H1 (cell line): Measurements from ENCODE around the gene HMGN2. TPM values are rescaled to one million over a fixed set of nuclear protein-coding genes. Genes with fewer than 3 reads are reported as not detected.

Experiments
- CTCF ChIA-PET: fragments of 300-600 bp; sonication (Branson Sonifier 250); formaldehyde crosslinking; loops from one replicate; lab custom pipeline; 2021; ENCODE audit not compliant: partially characterized antibody; lab: Charles Lee
- POLR2A ChIA-PET: fragments of 300-600 bp; sonication (Branson Sonifier 250); formaldehyde crosslinking; loops from one replicate; lab custom pipeline; 2021; ENCODE audit warnings: inconsistent platforms; ENCODE audit not compliant: partially characterized antibody; lab: Charles Lee
- DNase-seq, 2 experiments: peaks; one replicate each; pipeline versions ENCODE4 v3.0.0 to v3.0.0-alpha.2; 2010 to 2022; ENCODE audit warnings: low spot score in 2 of 2, low read depth in 1 of 2, mixed read lengths in 1 of 2
- FAIRE-seq: peaks from 2 replicates; lab custom pipeline; 2011; peaks lifted over from hg19 to GRCh38; lab: Jason Lieb, UNC
- H2AFZ ChIP-seq: 2 replicates; pipeline ENCODE4 v1.8.1; 2012; ENCODE audit warnings: low read length, inconsistent platforms
- H2AK5ac ChIP-seq: 2 replicates; pipeline ENCODE4 v1.6.1; 2013; ENCODE audit warnings: low read depth, low read length
- H2BK120ac ChIP-seq: replicated peaks from 2 replicates; pipeline ENCODE3; 2013; ENCODE audit warnings: low read depth, low read length, inconsistent platforms
- H2BK12ac ChIP-seq: 2 replicates; pipeline ENCODE4 v1.6.1; 2013; ENCODE audit warnings: low read depth, low read length
- H2BK15ac ChIP-seq: 2 replicates; pipeline ENCODE4 v1.6.1; 2013; ENCODE audit warnings: low read length
- H2BK20ac ChIP-seq: 2 replicates; pipeline ENCODE4 v1.6.1; 2013; ENCODE audit warnings: low read length
- H2BK5ac ChIP-seq: 2 replicates; pipeline ENCODE4 v1.6.1; 2013; ENCODE audit warnings: low read depth, low read length
- H3K14ac ChIP-seq: 2 replicates; pipeline ENCODE4 v1.6.1; 2013; ENCODE audit warnings: inconsistent platforms; ENCODE audit not compliant: insufficient read length
- H3K18ac ChIP-seq: 2 replicates; pipeline ENCODE4 v1.6.1; 2013; ENCODE audit warnings: low read length; ENCODE audit errors: extremely low read depth
- H3K23ac ChIP-seq: 2 replicates; pipeline ENCODE4 v1.6.1; 2013; ENCODE audit warnings: inconsistent platforms; ENCODE audit not compliant: insufficient read length
- H3K23me2 ChIP-seq: 2 replicates; pipeline ENCODE4 v1.6.1; 2013; ENCODE audit warnings: low read depth, low read length
- H3K27ac ChIP-seq: 2 replicates; pipeline ENCODE4 v1.6.1; 2011; ENCODE audit warnings: low read depth, low read length, inconsistent platforms
- H3K27me3 ChIP-seq, 4 experiments: replicated peaks in 1 of 4; 1 replicate in 1 of 4; 2 replicates in 3 of 4; pipeline versions ENCODE4 v1.6.1 to v1.8.1; 2011 to 2013; ENCODE audit warnings: low read length in 3 of 4, mild to moderate bottlenecking in 3 of 4, inconsistent platforms in 2 of 4, mixed read lengths in 2 of 4, moderate library complexity in 1 of 4; ENCODE audit not compliant: control insufficient read depth in 3 of 4, insufficient read depth in 3 of 4; ENCODE audit errors: extremely low read depth in 1 of 4
- H3K36me3 ChIP-seq, 4 experiments: 2 replicates each; pipeline versions ENCODE4 v1.6.1 to v1.8.1; 2011 to 2013; ENCODE audit warnings: mild to moderate bottlenecking in 4 of 4, low read length in 3 of 4, moderate library complexity in 2 of 4, control low read depth in 1 of 4, inconsistent platforms in 1 of 4; ENCODE audit not compliant: insufficient read depth in 4 of 4, control insufficient read depth in 2 of 4
- H3K4ac ChIP-seq: replicated peaks from 2 replicates; pipeline ENCODE3; 2013; ENCODE audit warnings: low read length, low read depth, mixed read lengths, inconsistent platforms; ENCODE audit not compliant: insufficient read length
- H3K4me1 ChIP-seq, 4 experiments: replicated peaks in 1 of 4; 1 replicate in 1 of 4; 2 replicates in 3 of 4; pipeline versions ENCODE4 v1.6.1 to v1.8.1; 2011 to 2013; ENCODE audit warnings: low read length in 3 of 4, inconsistent platforms in 2 of 4, mixed read lengths in 1 of 4; ENCODE audit not compliant: insufficient read depth in 4 of 4, control insufficient read depth in 3 of 4
- H3K4me2 ChIP-seq, 2 experiments: 2 replicates each; pipeline versions ENCODE4 v1.6.1 to v1.8.1; 2011 to 2013; ENCODE audit warnings: low read depth in 2 of 2, low read length in 2 of 2, control low read depth in 1 of 2, inconsistent platforms in 1 of 2, mild to moderate bottlenecking in 1 of 2; ENCODE audit not compliant: insufficient read depth in 1 of 2
- H3K4me3 ChIP-seq, 4 experiments: fragments of 200-600, 300-600 bp in 1 of 4; sonication (generic), shearing (Covaris generic), sonication (Bioruptor Twin) in 1 of 4; 2 replicates each; pipeline versions ENCODE4 v1.5.1 to v1.8.1; 2011 to 2016; ENCODE audit warnings: low read length in 4 of 4, low read depth in 3 of 4, control low read depth in 2 of 4, inconsistent platforms in 2 of 4, mild to moderate bottlenecking in 2 of 4, mixed read lengths in 1 of 4, moderate library complexity in 1 of 4; ENCODE audit not compliant: insufficient read depth in 2 of 4; ENCODE audit errors: extremely low read depth in 1 of 4
- H3K56ac ChIP-seq: replicated peaks from 2 replicates; pipeline ENCODE3; 2013; ENCODE audit warnings: low read depth, mild to moderate bottlenecking, mixed read lengths, low read length, inconsistent platforms; ENCODE audit not compliant: insufficient read length
- H3K79me1 ChIP-seq: 2 replicates; pipeline ENCODE4 v1.6.1; 2013; ENCODE audit warnings: low read depth, low read length, control low read depth
- H3K79me2 ChIP-seq, 2 experiments: 2 replicates each; pipeline versions ENCODE4 v1.6.1 to v1.8.1; 2012 to 2013; ENCODE audit warnings: low read length in 2 of 2, mild to moderate bottlenecking in 2 of 2, inconsistent platforms in 1 of 2; ENCODE audit not compliant: insufficient read depth in 2 of 2, control insufficient read depth in 1 of 2
- H3K9ac ChIP-seq, 4 experiments: replicated peaks in 1 of 4; 1 replicate in 1 of 4; 2 replicates in 3 of 4; pipeline versions ENCODE4 v1.6.1 to v1.8.1; 2011 to 2013; ENCODE audit warnings: low read depth in 3 of 4, low read length in 3 of 4, control low read depth in 2 of 4, mild to moderate bottlenecking in 2 of 4, moderate library complexity in 2 of 4, inconsistent platforms in 1 of 4; ENCODE audit errors: extremely low read depth in 1 of 4
- H3K9me3 ChIP-seq, 2 experiments: 2 replicates each; pipeline versions ENCODE4 v1.6.1 to v1.8.1; 2012 to 2013; ENCODE audit warnings: mild to moderate bottlenecking in 2 of 2, moderate library complexity in 2 of 2, control low read depth in 1 of 2, inconsistent platforms in 1 of 2, low read depth in 1 of 2, low read length in 1 of 2, mixed read lengths in 1 of 2; ENCODE audit not compliant: insufficient read depth in 2 of 2
- H4K20me1 ChIP-seq, 2 experiments: replicated peaks in 1 of 2; 2 replicates each; pipeline versions ENCODE3 to v1.8.1; 2011 to 2013; ENCODE audit warnings: inconsistent platforms in 2 of 2, low read length in 2 of 2, mild to moderate bottlenecking in 1 of 2; ENCODE audit not compliant: insufficient read depth in 2 of 2, control insufficient read depth in 1 of 2
- H4K5ac ChIP-seq: 2 replicates; pipeline ENCODE4 v1.6.1; 2013; ENCODE audit warnings: low read length, low read depth, mixed read lengths, inconsistent platforms; ENCODE audit not compliant: insufficient read length
- H4K8ac ChIP-seq: 2 replicates; pipeline ENCODE4 v1.8.0; 2013; ENCODE audit warnings: mild to moderate bottlenecking, moderate library complexity, low read length, inconsistent platforms; ENCODE audit not compliant: insufficient read depth; ENCODE audit errors: extremely low read depth
- H4K91ac ChIP-seq: replicated peaks from 2 replicates; pipeline ENCODE3; 2013; ENCODE audit warnings: low read length, mixed read lengths, inconsistent platforms; ENCODE audit not compliant: insufficient read length
- ASH2L ChIP-seq: fragments of 200-600, 300-600 bp; sonication (generic); IDR thresholded peaks from one replicate; pipeline ENCODE4 v1.7.1; 2017; ENCODE audit warnings: low read length
- CBX8 ChIP-seq: fragments of 300-800, 300-1000 bp; sonication (generic); IDR thresholded peaks from 2 replicates; pipeline ENCODE4 v1.7.1; 2016; ENCODE audit warnings: low read depth, low read length, borderline replicate concordance
- CHD2 ChIP-seq: IDR thresholded peaks from 2 replicates; pipeline ENCODE4 v1.6.1; 2012; ENCODE audit warnings: low read length, improper control_type of control experiment
- EGR1 ChIP-seq: IDR thresholded peaks from 2 replicates; pipeline ENCODE4 v1.6.1; 2011; ENCODE audit warnings: low read depth, low read length, borderline replicate concordance
- HDAC2 ChIP-seq, 2 experiments: fragments of 300-600 bp in 1 of 2; sonication (generic) in 1 of 2; IDR thresholded peaks; 2 replicates each; pipeline ENCODE4 v1.6.1; 2011 to 2012; ENCODE audit warnings: low read depth in 2 of 2, low read length in 2 of 2, mild to moderate bottlenecking in 2 of 2, moderate library complexity in 2 of 2, borderline replicate concordance in 1 of 2, inconsistent platforms in 1 of 2
- HDAC6 ChIP-seq: IDR thresholded peaks from one replicate; pipeline ENCODE4 v1.7.1; 2012; ENCODE audit warnings: low read depth, mild to moderate bottlenecking, inconsistent platforms, low read length, moderate library complexity
- KDM4A ChIP-seq: IDR thresholded peaks from one replicate; pipeline ENCODE4 v1.7.1; 2012; ENCODE audit warnings: low read depth, mild to moderate bottlenecking, moderate library complexity, low read length, inconsistent platforms; ENCODE audit not compliant: severe bottlenecking
- KDM5A ChIP-seq: fragments of 200-600 bp; IDR thresholded peaks from 2 replicates; pipeline ENCODE4 v1.7.1; 2012; ENCODE audit warnings: mild to moderate bottlenecking, low read length, inconsistent platforms, mixed read lengths
- MAFK ChIP-seq: IDR thresholded peaks from 2 replicates; pipeline ENCODE4 v1.6.1; 2012; ENCODE audit warnings: low read depth, mild to moderate bottlenecking, improper control_type of control experiment, low read length
- POU5F1 ChIP-seq: IDR thresholded peaks from 2 replicates; pipeline ENCODE4 v1.6.1; 2011; ENCODE audit warnings: low read depth, mild to moderate bottlenecking, low read length, moderate library complexity
- RAD21 ChIP-seq, 2 experiments: IDR thresholded peaks in 1 of 2; conservative IDR thresholded peaks in 1 of 2; 2 replicates each; pipeline ENCODE4 v1.6.1; 2011; ENCODE audit warnings: low read depth in 2 of 2, low read length in 2 of 2, improper control_type of control experiment in 1 of 2, inconsistent platforms in 1 of 2, mild to moderate bottlenecking in 1 of 2, moderate library complexity in 1 of 2
- SUZ12 ChIP-seq: fragments of 200-600 bp; sonication (generic); IDR thresholded peaks from 2 replicates; pipeline ENCODE4 v1.6.1; 2012; ENCODE audit warnings: mild to moderate bottlenecking, inconsistent platforms, low read length, moderate library complexity, mixed read lengths
- TBP ChIP-seq: IDR thresholded peaks from 2 replicates; pipeline ENCODE4 v1.6.1; 2011; ENCODE audit warnings: low read depth, low read length, improper control_type of control experiment
- TCF12 ChIP-seq: IDR thresholded peaks from 2 replicates; pipeline ENCODE4 v1.6.1; 2011; ENCODE audit warnings: low read depth, mild to moderate bottlenecking, low read length
- ZNF274 ChIP-seq: IDR thresholded peaks from 2 replicates; pipeline ENCODE4 v1.7.0; 2012; ENCODE audit warnings: low read length, borderline replicate concordance; ENCODE audit errors: extremely low read depth
- WGBS, 2 experiments: shearing (Covaris generic) in 1 of 2; methylation state at CpG; one replicate each; pipeline versions ENCODE4 v1.1.6 to v1.1.7; 2013 to 2015; ENCODE audit warnings: low lambda C conversion rate in 2 of 2, mixed read lengths in 2 of 2, inconsistent platforms in 1 of 2, low coverage in 1 of 2, missing lambda C conversion rate in 1 of 2; ENCODE audit not compliant: insufficient replicate concordance in 2 of 2, insufficient coverage in 1 of 2, insufficient read length in 1 of 2; ENCODE audit errors: extremely low coverage in 1 of 2, missing lambda C conversion rate in 1 of 2; 5-methylcytosine and 5-hydroxymethylcytosine counted together
- polyA plus RNA-seq, 7 experiments: library from polyadenylated mRNA; depleted of rRNA in 3 of 7; stranded (reverse) in 5 of 7; unstranded in 2 of 7; fragments of >200 nt in 5 of 7; fragments of 200-250 nt in 2 of 7; gene quantifications; 1 replicate in 5 of 7; 2 replicates in 1 of 7; 4 replicates in 1 of 7; pipeline versions ENCODE4 v1.2.1 to v1.2.3, GENCODE V29; 2011 to 2013; ENCODE audit warnings: missing spikeins in 2 of 7, mixed read lengths in 2 of 7
- total RNA-seq: library from RNA; stranded (reverse); fragmentation: NEBNext Ultra II Directional; extraction: Animal tissue kit (Norgen Biotek cat#: 25700); gene quantifications from 2 replicates; pipeline ENCODE4 v1.2.1, GENCODE V29; 2021

The HMGN2 gene
- total and polyA plus RNA-seq, 2 of the 8 experiments (the other 6 are each of a cell fraction or from before 2014, with no cell fraction given) = 254 to 453 TPM

- WGBS, 2 experiments = 86% methylated on average over 14 of the region's 14 CpGs; no CpG with 5 or more reads in 1 of the 2 experiments
- POLR2A ChIA-PET = interaction anchor here (1.1 to 2.0 kb wide), 4 partner anchors 13 to 50 kb away, joined by 3 to 10 read pairs (median 4); partner anchors contain the start of gene HMGN2
- no peak overlapping the region for H2AFZ ChIP-seq
- TF ChIP-seq POU5F1 = no peak
- no peak for TF ChIP-seq SUZ12
- TF ChIP-seq HDAC2 (IDR thresholded peaks at IDR 0.05; ENCODE audit: borderline replicate concordance in 1 of 2, low read depth in 2 of 2, low read length in 2 of 2) = no peak
- no peak for TF ChIP-seq ASH2L
- TF ChIP-seq CHD2 = no peak
- TF ChIP-seq MAFK = no peak
- TF ChIP-seq HDAC6 = no peak
- no peak for TF ChIP-seq TCF12
- TF ChIP-seq KDM5A = no peak
- no peak for TF ChIP-seq RAD21 (IDR thresholded peaks at IDR 0.05 in 1 of 2, conservative IDR thresholded peaks at IDR 0.05 in 1 of 2; ENCODE audit: low read depth in 2 of 2, low read length in 2 of 2)
- no peak for TF ChIP-seq KDM4A
- no peak for TF ChIP-seq ZNF274
- TF ChIP-seq CBX8 = no peak
- no peak for TF ChIP-seq TBP
- no peak for TF ChIP-seq EGR1
Measured at GRCh38 chr1:26521669-26522030, 49.4 kb downstream of the HMGN2 start.

More at GRCh38 chr1:26521669-26522030, 49.4 kb downstream of the HMGN2 start:
- H3K4me2 ChIP-seq = no peak overlapping the region
- H4K8ac ChIP-seq = no peak overlapping the region
- no peaks in the 10 kb centered on the region for H3K36me3 ChIP-seq
- no peak for FAIRE-seq
- CTCF ChIA-PET = interaction anchor here (1.1 to 2.0 kb wide), 4 partner anchors 9 to 21 kb away, joined by 4 to 13 read pairs (median 8); no protein-coding TSS in a partner anchor
- no peak overlapping the region for H3K27ac ChIP-seq
- H2AK5ac ChIP-seq = no peak overlapping the region
- no peaks in the 10 kb centered on the region for H3K79me1 ChIP-seq
- no peak overlapping the region for H3K56ac ChIP-seq
- no peaks in the 10 kb centered on the region for H3K27me3 ChIP-seq
- no peak overlapping the region for H3K14ac ChIP-seq
- H3K4ac ChIP-seq = no peak overlapping the region
- no peak overlapping the region for H2BK12ac ChIP-seq
- H3K9me3 ChIP-seq = no peaks in the 10 kb centered on the region
- no peak overlapping the region for H4K5ac ChIP-seq
- no peak overlapping the region for H2BK120ac ChIP-seq
- H2BK20ac ChIP-seq = no peak overlapping the region
- no peak overlapping the region for H3K9ac ChIP-seq
- no peaks in the 10 kb centered on the region for H3K23me2 ChIP-seq
- H4K20me1 ChIP-seq = no peaks in the 10 kb centered on the region
- no peak overlapping the region for H2BK5ac ChIP-seq
- no peak overlapping the region for H3K18ac ChIP-seq
- no peaks in the 10 kb centered on the region for H3K79me2 ChIP-seq
- peaks cover 0 to 3% (median 0%) of the 10 kb centered on the region in 4 experiments; a peak in 1 of 7 replicates for H3K4me1 ChIP-seq
- no peak overlapping the region for H2BK15ac ChIP-seq
- H3K4me3 ChIP-seq = no peak overlapping the region
- no peak overlapping the region for H3K23ac ChIP-seq
- H4K91ac ChIP-seq = no peak overlapping the region
- no peak for DNase-seq
